HS-5 (cell line): ENCODE data around the gene CHCHD6.

Experiments
- DNase-seq: peaks from one replicate; pipeline ENCODE4 v3.0.0-alpha.2; 2012; ENCODE audit warnings: low read depth

The CHCHD6 gene

GRCh38 chr3:126939733-126940132, 235.7 kb downstream of the CHCHD6 start:
- DNase-seq = no peak

- no peak for DNase-seq
Measured at GRCh38 chr3:126941721-126942270, 237.8 kb downstream of the CHCHD6 start.

GRCh38 chr3:126944089-126944965, 240.3 kb downstream of the CHCHD6 start:
- no peak for DNase-seq

- no peak for DNase-seq
Measured at GRCh38 chr3:126945171-126945721, 241.2 kb downstream of the CHCHD6 start.

GRCh38 chr3:126945891-126946290, 241.9 kb downstream of the CHCHD6 start:
- no peak for DNase-seq

- no peak for DNase-seq
Measured at GRCh38 chr3:126946405-126946804, 242.4 kb downstream of the CHCHD6 start.

GRCh38 chr3:126947429-126947828, 243.4 kb downstream of the CHCHD6 start:
- no peak for DNase-seq

- DNase-seq = no peak
Measured at GRCh38 chr3:126948980-126949535, 245.0 kb downstream of the CHCHD6 start.

- DNase-seq = no peak
Measured at GRCh38 chr3:126951561-126951960, 247.5 kb downstream of the CHCHD6 start.

GRCh38 chr3:126952261-126952982, 248.4 kb downstream of the CHCHD6 start:
- no peak for DNase-seq

- no peak for DNase-seq
Measured at GRCh38 chr3:126952983-126953660, 249.1 kb downstream of the CHCHD6 start.

GRCh38 chr3:126954141-126954842, 250.3 kb downstream of the CHCHD6 start:
- DNase-seq = no peak

GRCh38 chr3:126955004-126955790, 251.2 kb downstream of the CHCHD6 start:
- no peak for DNase-seq

GRCh38 chr3:126956361-126956760, 252.3 kb downstream of the CHCHD6 start:
- DNase-seq = no peak

- DNase-seq = no peak
Measured at GRCh38 chr3:126956866-126957650, 253.0 kb downstream of the CHCHD6 start.

GRCh38 chr3:126957776-126958637, 254.0 kb downstream of the CHCHD6 start:
- DNase-seq = no peak

- no peak for DNase-seq
Measured at GRCh38 chr3:126958638-126959085, 254.6 kb downstream of the CHCHD6 start.

- no peak for DNase-seq
Measured at GRCh38 chr3:126959136-126959920, 255.3 kb downstream of the CHCHD6 start.
